Bronchial epithelial cell (primary cell): ENCODE results near the gene ZC3H7A. TPM values are rescaled to one million over a fixed set of nuclear protein-coding genes. Genes with fewer than 3 reads are reported as not detected.

ENCODE experiments used
- DNase-seq: peaks from one replicate; pipeline ENCODE4 v3.0.0-alpha.2; 2010; ENCODE audit warnings: low read depth
- FAIRE-seq: peaks from 2 replicates; lab custom pipeline; 2011; peaks lifted over from hg19 to GRCh38; lab: Jason Lieb, UNC
- H3K27me3 ChIP-seq: 2 replicates; pipeline ENCODE4 v1.5.1; 2011; ENCODE audit warnings: low read length; ENCODE audit not compliant: control insufficient read depth, insufficient read depth
- H3K36me3 ChIP-seq: 2 replicates; pipeline ENCODE4 v1.5.1; 2011; ENCODE audit warnings: low read length; ENCODE audit not compliant: control insufficient read depth, insufficient read depth
- H3K4me3 ChIP-seq: 2 replicates; pipeline ENCODE4 v1.5.1; 2011; ENCODE audit warnings: mild to moderate bottlenecking, low read depth, low read length, control low read depth
- total RNA-seq: library from RNA; depleted of rRNA; stranded (reverse); fragments of >200 nt; gene quantifications from 2 replicates; pipeline ENCODE4 v1.2.1, GENCODE V29; 2014
- TF ChIP-seq, protein P1 (sequence below): IDR thresholded peaks from 2 replicates; pipeline ENCODE4 v1.5.1; 2011; ENCODE audit warnings: mild to moderate bottlenecking, moderate library complexity, low read length, control low read depth, inconsistent platforms; ENCODE audit not compliant: insufficient read depth, severe bottlenecking

ZC3H7A gene
- total RNA-seq, 1 donor from 2014 or later, result 26.9 TPM

DNA sequence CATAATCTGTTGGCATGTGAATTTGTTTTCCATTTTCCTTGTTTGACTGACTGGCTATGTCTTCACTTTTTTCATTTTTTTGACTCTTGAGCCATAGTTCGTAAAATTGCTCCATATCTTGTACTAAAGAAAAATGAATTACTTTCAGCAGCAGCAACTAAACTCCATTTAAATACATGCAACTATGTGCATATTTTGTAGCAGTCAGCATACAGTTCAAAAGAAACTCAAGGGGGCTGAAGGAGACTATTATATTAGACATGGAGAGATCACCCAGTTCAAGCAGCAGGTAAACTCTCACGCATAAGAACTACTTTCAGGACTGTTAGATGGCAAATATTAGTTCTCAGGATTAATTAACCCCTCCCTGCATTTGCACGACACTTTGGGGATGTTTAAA lies 40.8 kb downstream of the ZC3H7A start:
- no peaks in the 10 kb centered on the region for H3K27me3 ChIP-seq
- H3K4me3 ChIP-seq, result no peak overlapping the region
- peaks cover 18% of the 10 kb centered on the region for H3K36me3 ChIP-seq
- DNase-seq (no peak), FAIRE-seq (no peak)
- TF ChIP-seq, protein P1, sequence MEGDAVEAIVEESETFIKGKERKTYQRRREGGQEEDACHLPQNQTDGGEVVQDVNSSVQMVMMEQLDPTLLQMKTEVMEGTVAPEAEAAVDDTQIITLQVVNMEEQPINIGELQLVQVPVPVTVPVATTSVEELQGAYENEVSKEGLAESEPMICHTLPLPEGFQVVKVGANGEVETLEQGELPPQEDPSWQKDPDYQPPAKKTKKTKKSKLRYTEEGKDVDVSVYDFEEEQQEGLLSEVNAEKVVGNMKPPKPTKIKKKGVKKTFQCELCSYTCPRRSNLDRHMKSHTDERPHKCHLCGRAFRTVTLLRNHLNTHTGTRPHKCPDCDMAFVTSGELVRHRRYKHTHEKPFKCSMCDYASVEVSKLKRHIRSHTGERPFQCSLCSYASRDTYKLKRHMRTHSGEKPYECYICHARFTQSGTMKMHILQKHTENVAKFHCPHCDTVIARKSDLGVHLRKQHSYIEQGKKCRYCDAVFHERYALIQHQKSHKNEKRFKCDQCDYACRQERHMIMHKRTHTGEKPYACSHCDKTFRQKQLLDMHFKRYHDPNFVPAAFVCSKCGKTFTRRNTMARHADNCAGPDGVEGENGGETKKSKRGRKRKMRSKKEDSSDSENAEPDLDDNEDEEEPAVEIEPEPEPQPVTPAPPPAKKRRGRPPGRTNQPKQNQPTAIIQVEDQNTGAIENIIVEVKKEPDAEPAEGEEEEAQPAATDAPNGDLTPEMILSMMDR, result no peak

DNA sequence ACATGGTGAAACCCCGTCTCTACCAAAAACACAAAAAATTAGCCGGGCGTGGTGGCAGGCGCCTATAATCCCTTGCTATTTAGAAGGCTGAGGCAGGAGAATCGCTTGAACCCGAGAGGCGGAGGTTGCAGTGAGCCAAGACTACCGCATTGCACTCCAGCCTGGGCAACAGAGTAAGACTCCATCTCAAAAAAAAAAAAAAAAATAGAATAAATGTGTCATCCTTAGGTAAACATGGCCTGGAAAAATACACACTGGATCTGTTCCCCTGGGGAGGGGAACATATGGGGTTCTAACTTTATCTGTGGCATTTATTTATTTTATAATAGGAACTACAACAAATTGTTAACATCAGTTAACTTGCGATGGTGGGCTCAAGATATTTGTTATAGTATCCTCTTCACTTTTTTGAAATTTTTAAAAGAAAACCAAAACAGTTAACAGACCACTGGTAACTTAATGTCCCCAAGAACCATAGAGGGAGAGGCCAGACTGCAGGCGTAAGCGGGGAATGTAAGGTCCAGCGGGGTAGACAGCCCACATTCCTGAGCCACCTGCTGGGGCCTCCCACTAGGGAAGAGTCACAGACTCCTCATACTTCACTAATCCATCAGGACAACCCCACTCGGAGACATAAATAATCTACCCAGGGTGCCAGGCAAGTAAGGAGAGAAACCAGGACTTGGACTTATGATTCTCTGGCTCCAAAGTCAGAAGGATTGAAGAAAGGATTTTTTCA lies 41.9 kb downstream of the ZC3H7A start:
- FAIRE-seq, result no peak
- TF ChIP-seq, protein P1, result no peak
- no peak overlapping the region for H3K4me3 ChIP-seq
- DNase-seq, result no peak
- H3K27me3 ChIP-seq, result no peaks in the 10 kb centered on the region
- H3K36me3 ChIP-seq, result peaks cover 17% of the 10 kb centered on the region

DNA sequence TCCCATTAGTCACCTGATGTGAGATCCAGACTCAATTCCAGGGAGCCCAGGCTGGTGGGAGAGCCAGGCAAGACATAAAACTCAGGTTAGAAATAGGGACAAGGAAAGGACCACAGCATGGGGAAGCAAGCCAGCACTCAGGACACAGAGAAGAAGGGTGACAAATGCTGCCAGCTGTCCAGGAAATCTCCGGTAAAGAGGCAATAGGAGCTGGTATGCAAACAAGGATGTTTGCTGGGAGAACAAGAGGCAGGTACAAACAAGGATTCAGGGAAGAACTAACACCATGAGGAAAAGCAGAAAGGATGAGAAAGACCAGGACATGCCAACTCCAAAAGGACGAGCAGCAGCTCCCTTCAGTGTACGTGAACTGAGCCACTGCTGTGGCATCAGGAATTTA lies 44.2 kb downstream of the ZC3H7A start:
- H3K4me3 ChIP-seq, result no peak overlapping the region
- DNase-seq (no peak), FAIRE-seq (no peak)
- H3K36me3 ChIP-seq, result peaks cover 16% of the 10 kb centered on the region
- no peaks in the 10 kb centered on the region for H3K27me3 ChIP-seq
- TF ChIP-seq, protein P1, result no peak

DNA sequence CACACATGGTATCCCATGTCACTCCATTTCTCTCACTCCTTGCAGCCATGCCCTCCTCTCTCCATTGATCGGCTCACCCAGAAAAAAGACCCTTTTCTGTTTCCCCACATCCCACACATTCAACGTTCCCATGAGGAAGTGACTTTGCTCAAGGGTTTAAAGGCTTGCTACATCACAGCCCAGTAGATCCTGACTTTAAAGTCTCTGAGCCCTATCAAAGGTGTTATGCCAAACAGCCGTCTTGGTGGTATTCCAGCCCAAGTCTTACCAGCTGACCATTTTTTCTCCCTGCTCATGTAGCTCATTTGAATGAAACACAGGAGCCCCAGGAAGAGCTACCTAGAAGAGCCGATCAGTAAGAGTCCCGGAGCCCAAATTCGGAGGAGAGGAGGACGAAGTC lies 47.0 kb downstream of the ZC3H7A start:
- Histone ChIP-seq H3K4me3 (no peak overlapping the region), H3K36me3 (peaks cover 8% of the 10 kb centered on the region), H3K27me3 (no peaks in the 10 kb centered on the region)
- FAIRE-seq (no peak), DNase-seq (no peak)
- TF ChIP-seq, protein P1, result no peak

DNA sequence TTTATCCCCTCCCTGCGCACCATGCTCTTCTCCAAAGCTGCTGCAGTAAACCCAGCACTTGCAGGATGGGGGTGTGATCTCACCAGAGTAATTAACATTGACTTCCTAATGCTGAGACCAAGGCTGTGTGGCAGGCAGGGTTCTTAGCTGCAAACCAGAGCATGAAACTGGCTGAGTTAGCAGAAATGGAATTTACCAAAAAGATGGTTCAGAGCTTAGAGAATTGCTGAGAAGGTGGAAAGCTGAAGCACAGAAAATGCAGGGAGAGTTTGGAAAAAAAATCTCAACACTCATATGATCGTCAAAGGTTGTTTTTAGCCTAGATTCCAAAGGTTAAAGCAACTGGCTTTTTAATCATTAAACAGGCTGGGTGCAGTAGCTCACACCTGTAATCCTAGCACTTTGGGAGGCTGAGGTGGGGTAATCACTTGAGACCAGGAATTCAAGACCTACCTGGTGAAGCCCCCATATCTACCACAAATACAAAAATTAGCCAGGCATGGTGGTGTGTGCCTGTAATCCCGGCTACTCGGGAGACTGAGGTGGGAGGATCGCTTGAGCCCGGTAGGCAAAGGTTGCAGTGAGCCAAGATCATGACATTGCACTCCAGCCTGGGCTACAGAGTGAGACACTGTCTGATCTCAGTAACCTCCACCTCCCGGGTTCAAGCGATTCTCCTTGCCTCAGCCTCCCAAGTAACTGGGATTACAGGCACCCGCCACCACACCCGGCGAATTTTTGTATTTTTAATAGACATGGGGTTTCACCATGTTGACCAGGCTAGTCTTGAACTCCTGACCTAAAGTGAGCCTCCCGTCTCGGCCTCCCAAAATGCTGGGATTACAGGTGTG lies 48.4 kb downstream of the ZC3H7A start:
- TF ChIP-seq, protein P1, result no peak
- peaks cover 8% of the 10 kb centered on the region for H3K36me3 ChIP-seq
- no peak for FAIRE-seq

More for the DNA sequence above, 48.4 kb downstream of the ZC3H7A start:
- no peak overlapping the region for H3K4me3 ChIP-seq
- no peak for DNase-seq
- H3K27me3 ChIP-seq, result no peaks in the 10 kb centered on the region
